Measurements from ENCODE around the gene CPT1B.
A peak's percentile ranks its signal among the peaks of the same experiment; 100 is the strongest.
"Not testable (repeated sequence)": the region's sequence is repeated elsewhere in the genome, so short reads cannot be mapped to it uniquely, and the experiment has no call there.

CPT1B gene

GRCh38 chr22:50620593-50621355 lies 42.5 kb upstream of the CPT1B start:
- no peaks in the 10 kb centered on the region for H3K27me3 ChIP-seq (replicated peaks; ENCODE audit: control insufficient read depth, insufficient read depth, low read length)
- TF ChIP-seq, protein P1, sequence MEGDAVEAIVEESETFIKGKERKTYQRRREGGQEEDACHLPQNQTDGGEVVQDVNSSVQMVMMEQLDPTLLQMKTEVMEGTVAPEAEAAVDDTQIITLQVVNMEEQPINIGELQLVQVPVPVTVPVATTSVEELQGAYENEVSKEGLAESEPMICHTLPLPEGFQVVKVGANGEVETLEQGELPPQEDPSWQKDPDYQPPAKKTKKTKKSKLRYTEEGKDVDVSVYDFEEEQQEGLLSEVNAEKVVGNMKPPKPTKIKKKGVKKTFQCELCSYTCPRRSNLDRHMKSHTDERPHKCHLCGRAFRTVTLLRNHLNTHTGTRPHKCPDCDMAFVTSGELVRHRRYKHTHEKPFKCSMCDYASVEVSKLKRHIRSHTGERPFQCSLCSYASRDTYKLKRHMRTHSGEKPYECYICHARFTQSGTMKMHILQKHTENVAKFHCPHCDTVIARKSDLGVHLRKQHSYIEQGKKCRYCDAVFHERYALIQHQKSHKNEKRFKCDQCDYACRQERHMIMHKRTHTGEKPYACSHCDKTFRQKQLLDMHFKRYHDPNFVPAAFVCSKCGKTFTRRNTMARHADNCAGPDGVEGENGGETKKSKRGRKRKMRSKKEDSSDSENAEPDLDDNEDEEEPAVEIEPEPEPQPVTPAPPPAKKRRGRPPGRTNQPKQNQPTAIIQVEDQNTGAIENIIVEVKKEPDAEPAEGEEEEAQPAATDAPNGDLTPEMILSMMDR (IDR thresholded peaks at IDR 0.05; ENCODE audit: insufficient read depth, low read length, poor library complexity, severe bottlenecking), result no peak
- DNase-seq (ENCODE audit: extremely low read depth, insufficient read length), result peak; percentile 74
- H3K36me3 ChIP-seq (ENCODE audit: control insufficient read depth, insufficient read depth, low read length), result peaks cover 5% of the 10 kb centered on the region
- H3K4me3 ChIP-seq (replicated peaks; ENCODE audit: low read depth, low read length), result peak overlapping the region; percentile 67

DNA sequence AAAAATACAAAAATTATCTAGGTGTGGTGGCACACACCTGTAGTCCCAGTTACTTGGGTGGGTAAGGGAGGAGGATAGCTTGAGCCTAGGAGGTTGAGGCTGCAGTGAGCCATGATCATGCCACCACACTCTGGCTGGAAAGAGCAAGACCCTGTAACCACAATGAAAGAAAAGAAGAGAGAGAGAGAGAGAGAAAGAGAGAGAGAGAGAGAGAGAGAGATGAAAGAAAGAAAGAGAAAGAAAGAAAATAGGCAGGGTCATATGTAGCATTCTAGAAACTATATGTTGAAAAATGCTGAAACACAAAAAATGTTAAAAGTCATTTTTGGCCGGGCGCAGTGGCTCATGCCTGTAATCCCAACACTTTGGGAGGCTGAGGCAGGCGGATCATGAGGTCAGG lies 36.1 kb upstream of the CPT1B start:
- not testable (repeated sequence) for H3K4me3 ChIP-seq (replicated peaks; ENCODE audit: low read depth, low read length); DNase-seq (ENCODE audit: extremely low read depth, insufficient read length); H3K36me3 ChIP-seq (ENCODE audit: control insufficient read depth, insufficient read depth, low read length); H3K27me3 ChIP-seq (replicated peaks; ENCODE audit: control insufficient read depth, insufficient read depth, low read length)

DNA sequence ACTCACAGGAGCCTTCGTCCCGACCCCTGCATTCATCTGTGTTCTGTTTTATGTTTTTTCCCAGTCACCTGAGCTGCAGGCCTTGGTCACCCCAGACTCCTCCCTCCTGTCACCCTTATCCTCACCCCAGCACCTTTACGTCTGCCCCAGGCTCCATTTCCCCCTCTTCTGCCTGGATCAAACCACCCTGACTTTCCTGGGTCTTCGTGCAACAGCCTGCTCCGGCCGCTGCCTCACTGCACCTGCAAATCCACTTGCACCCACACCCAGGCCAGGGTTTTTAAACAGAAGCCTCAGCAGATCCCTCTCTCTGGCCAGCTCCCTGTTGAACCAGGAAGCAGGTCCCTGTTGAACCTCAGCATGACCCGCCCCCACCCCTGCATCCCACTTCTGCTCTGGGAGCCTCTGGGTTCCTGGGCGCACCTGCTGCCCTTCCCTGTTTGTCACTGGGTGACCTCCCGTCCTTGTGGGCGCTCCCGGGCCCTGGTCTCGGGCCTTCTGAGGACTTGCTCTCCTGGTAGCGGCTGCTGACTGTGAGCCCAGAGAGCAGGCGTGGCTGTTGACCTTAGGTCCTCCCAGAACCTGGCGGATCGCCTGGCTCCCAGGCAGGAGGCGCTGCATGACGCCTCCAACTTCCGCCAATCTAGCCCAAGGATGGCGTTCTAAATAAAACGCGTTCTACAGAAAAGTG lies 35.2 kb upstream of the CPT1B start:
- Histone ChIP-seq H3K36me3 (ENCODE audit: control insufficient read depth, insufficient read depth, low read length) (no peaks in the 10 kb centered on the region), H3K4me3 (replicated peaks; ENCODE audit: low read depth, low read length) (no peak overlapping the region), H3K27me3 (replicated peaks; ENCODE audit: control insufficient read depth, insufficient read depth, low read length) (no peaks in the 10 kb centered on the region; the same call in 1 of the 2 replicates)
- TF ChIP-seq, protein P1 (IDR thresholded peaks at IDR 0.05; ENCODE audit: insufficient read depth, low read length, poor library complexity, severe bottlenecking), result no peak
- DNase-seq (ENCODE audit: extremely low read depth, insufficient read length), result no peak

DNA sequence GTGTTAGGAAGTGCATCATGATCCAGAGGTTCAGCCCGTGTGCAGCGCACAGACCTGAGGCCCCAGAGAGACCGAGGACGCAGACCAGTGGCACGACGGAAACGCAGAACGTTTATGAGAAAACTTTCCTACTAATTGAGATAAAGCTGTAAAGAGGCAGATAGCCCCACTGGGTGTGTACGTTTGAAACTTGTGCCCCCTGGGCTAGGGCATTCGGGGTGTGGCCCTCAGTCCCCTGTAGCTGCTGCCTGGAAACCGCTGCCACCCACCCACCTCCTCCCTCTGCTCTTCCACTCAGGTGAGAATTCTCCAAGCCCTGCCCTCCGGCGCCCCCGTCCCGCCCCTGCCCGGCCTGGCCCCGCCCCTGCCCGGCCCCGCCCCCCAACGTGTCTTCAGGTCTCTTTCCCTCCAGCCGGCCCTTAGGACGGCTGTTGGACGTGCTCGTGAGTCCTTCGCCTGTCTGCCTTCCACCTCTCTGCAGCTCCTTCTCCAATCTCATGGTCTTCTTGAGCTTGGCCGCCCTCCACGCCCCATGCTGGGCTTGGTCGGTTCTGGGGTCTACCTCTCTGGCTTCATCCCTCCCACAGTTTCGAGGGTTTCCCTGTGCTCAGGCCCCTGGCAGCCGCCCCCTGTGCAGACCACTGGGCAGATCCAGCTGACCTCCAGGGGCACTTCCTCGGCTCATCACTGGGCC lies 34.4 kb upstream of the CPT1B start:
- Histone ChIP-seq H3K4me3 (replicated peaks; ENCODE audit: low read depth, low read length) (no peak overlapping the region), H3K36me3 (ENCODE audit: control insufficient read depth, insufficient read depth, low read length) (no peaks in the 10 kb centered on the region), H3K27me3 (replicated peaks; ENCODE audit: control insufficient read depth, insufficient read depth, low read length) (peaks cover 1% of the 10 kb centered on the region; the same call in 1 of the 2 replicates)
- TF ChIP-seq, protein P1 (IDR thresholded peaks at IDR 0.05; ENCODE audit: insufficient read depth, low read length, poor library complexity, severe bottlenecking), result no peak
- DNase-seq (ENCODE audit: extremely low read depth, insufficient read length), result no peak

DNA sequence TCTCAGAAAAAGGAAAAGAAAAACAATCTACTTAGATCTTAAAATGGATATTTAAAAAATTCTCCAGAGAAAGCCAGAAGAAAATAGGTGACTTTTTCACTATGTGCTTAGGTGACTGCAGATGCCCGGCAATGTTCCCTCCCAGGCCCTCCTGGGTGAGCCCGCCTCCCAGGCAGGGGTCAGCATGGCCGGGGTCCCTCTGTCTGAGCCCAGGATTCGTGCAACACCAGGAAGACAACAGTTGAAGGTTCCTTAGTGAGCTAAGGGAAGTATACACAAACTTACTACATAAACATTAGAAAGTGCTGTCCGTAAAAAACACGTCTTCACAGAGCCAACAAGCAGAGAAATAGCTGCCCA lies 33.9 kb upstream of the CPT1B start:
- H3K4me3 ChIP-seq (replicated peaks; ENCODE audit: low read depth, low read length), result no peak overlapping the region
- H3K36me3 ChIP-seq (ENCODE audit: control insufficient read depth, insufficient read depth, low read length), result no peaks in the 10 kb centered on the region
- H3K27me3 ChIP-seq (replicated peaks; ENCODE audit: control insufficient read depth, insufficient read depth, low read length), result peaks cover 2% of the 10 kb centered on the region; the same call in 1 of the 2 replicates
- TF ChIP-seq, protein P1 (IDR thresholded peaks at IDR 0.05; ENCODE audit: insufficient read depth, low read length, poor library complexity, severe bottlenecking), result no peak
- no peak for DNase-seq (ENCODE audit: extremely low read depth, insufficient read length)
